Activated naive CD8-positive, alpha-beta T cell treated with anti-CD3 and anti-CD28 coated beads, Interleukin-2, amount 10 ng/mL, durations not matched to agents 7 days and 5 days (primary cell): Measurements from ENCODE around the gene CD300LG. TPM values are rescaled to one million over a fixed set of nuclear protein-coding genes. Genes with fewer than 3 reads are reported as not detected.
"Not testable (repeated sequence)": the region's sequence is repeated elsewhere in the genome, so short reads cannot be mapped to it uniquely, and the experiment has no call there.

ENCODE experiments used
- ATAC-seq: fragments of 150-1000 bp; cut with Tn5 transposase; one replicate; pipeline ENCODE4 v1.10.0; 2021; ENCODE audit warnings: low read depth, moderate library complexity
- POLR2A ChIA-PET: fragments of 350-600 bp; sonication (Branson Sonifier 250); formaldehyde crosslinking; loops from one replicate; lab custom pipeline; 2021; ENCODE audit warnings: antibody characterized with exemption; lab: Charles Lee
- DNase-seq: peaks from one replicate; pipeline ENCODE4 v3.0.0; 2021
- H3K27ac Mint-ChIP-seq: one replicate; pipeline ENCODE4 v1.8.0; 2022; ENCODE audit warnings: mild to moderate bottlenecking, mixed read lengths
- H3K27me3 Mint-ChIP-seq: one replicate; pipeline ENCODE4 v1.8.0; 2022; ENCODE audit warnings: mild to moderate bottlenecking, moderate library complexity, mixed read lengths
- H3K36me3 Mint-ChIP-seq: one replicate; pipeline ENCODE4 v1.8.0; 2021; ENCODE audit warnings: mild to moderate bottlenecking, mixed read lengths
- H3K4me1 Mint-ChIP-seq: one replicate; pipeline ENCODE4 v1.8.0; 2021; ENCODE audit warnings: mixed read lengths
- H3K4me3 Mint-ChIP-seq: one replicate; pipeline ENCODE4 v1.8.0; 2022; ENCODE audit warnings: mild to moderate bottlenecking, moderate library complexity, mixed read lengths
- H3K9me3 Mint-ChIP-seq: one replicate; pipeline ENCODE4 v1.8.0; 2021; ENCODE audit warnings: mixed read lengths
- total RNA-seq, 2 experiments: library from RNA; stranded (reverse); gene quantifications; one replicate each; pipeline ENCODE4 v1.2.3, GENCODE V29; 2021

CD300LG gene
- total RNA-seq, 2 experiments from 2014 or later: not detected

DNA sequence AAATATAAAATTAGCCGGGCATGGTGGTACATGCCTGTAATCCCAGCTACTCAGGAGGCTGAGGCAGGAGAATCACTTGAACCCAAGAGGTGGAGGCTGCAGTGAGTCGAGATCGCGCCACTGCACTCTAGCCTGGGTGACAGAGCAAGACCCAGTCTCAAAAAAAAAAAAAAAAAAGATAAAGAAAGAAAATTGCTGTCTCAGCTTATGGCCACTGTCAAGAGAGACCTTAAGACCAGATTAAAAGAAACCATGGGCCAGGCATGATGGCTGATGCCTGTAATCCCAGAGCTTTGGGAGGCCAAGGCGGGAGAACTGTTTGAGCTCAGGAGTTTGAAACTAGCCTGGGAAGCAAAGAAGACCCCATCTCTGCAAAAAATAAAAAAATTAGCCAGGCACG lies 22.1 kb downstream of the CD300LG start:
- H3K27me3 Mint-ChIP-seq: peaks cover 37% of the 10 kb centered on the region
- DNase-seq, H3K27ac Mint-ChIP-seq, POLR2A ChIA-PET, H3K4me3 Mint-ChIP-seq, H3K36me3 Mint-ChIP-seq, H3K4me1 Mint-ChIP-seq, ATAC-seq, H3K9me3 Mint-ChIP-seq: not testable (repeated sequence)

DNA sequence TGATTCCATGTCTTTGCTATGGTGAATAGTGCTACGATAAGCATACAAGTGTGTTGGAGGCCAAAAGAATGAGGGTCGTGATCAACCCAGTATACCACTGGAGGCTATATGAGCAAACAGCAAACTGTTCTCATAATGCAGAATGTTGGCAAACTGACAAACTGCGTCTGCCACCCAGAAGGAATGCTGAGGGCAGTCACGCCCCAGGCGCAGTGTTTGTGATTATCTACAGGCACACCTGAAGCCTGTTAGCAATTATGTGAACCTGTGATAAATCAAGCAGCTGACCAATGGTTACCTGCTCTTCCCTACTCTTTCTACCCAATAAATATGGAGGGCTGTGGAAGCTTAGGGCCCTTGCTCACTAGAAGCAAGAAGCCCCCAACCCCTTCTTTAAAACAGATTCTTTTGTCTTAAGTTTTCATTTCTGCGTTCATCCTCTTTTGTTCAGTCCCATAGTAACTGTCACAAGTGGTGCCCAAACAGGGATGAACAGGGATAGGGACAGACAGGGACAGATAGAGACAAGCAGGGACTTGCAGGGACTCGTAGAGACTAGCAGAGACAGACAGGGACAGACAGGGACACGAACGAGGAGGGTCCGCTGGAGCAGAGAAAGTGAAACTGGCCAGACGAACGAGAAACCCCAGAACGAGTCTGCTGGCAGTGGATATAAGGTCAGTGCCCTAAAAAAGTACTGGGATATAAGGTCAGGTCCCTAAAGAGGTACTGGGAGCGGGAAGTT lies 25.1 kb downstream of the CD300LG start:
- Mint-ChIP-seq H3K27ac (no peak overlapping the region), H3K9me3 (no peaks in the 10 kb centered on the region), H3K27me3 (peaks cover 34% of the 10 kb centered on the region), H3K4me3 (no peak overlapping the region), H3K36me3 (no peaks in the 10 kb centered on the region), H3K4me1 (no peaks in the 10 kb centered on the region)
- POLR2A ChIA-PET: no interaction called here
- no peak for DNase-seq
- no peak for ATAC-seq

DNA sequence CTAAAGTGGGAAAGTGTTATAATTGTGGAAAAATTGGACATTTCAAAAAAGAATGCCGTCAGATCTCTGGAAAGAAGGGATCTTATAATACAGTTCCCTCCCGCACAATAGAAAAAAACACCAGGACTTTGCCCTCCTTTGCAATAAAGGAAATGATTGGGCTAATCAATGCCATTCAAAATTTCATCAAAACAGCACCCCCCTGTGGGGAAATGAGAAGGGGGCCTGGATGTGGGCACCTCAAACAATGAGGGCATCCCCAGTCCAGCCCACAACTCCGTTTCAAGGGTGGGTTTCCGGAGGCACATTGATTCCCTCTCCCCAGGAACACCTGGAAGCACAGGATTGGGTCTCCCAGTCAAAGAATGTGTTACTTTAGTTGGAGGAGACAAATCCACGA lies 26.1 kb downstream of the CD300LG start:
- Mint-ChIP-seq H3K4me1 (no peaks in the 10 kb centered on the region), H3K27ac (no peak overlapping the region), H3K36me3 (no peaks in the 10 kb centered on the region), H3K27me3 (peaks cover 27% of the 10 kb centered on the region), H3K9me3 (no peaks in the 10 kb centered on the region), H3K4me3 (no peak overlapping the region)
- POLR2A ChIA-PET: no interaction called here
- DNase-seq (no peak), ATAC-seq (no peak)

DNA sequence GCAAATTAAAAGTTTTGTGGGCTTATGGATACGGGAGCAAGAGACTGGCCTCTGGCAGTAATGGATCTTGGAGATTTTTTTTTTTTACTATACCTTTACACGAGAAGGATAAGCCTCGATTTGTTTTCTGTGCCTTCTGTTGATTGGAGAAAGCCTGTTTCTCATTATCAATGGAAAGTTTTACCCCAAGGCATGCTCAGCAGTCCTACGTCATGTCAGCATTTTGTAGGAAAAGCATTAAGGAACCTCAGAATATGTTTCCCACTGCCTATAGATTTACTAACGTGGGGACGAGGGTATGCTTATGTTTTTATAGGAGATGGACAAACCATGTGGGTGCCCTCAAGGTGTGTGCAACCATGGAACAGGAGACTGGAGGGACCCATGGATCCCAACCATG lies 26.8 kb downstream of the CD300LG start:
- POLR2A ChIA-PET: no interaction called here
- Mint-ChIP-seq H3K27me3 (peaks cover 21% of the 10 kb centered on the region), H3K9me3 (no peaks in the 10 kb centered on the region), H3K27ac (no peak overlapping the region), H3K4me1 (no peaks in the 10 kb centered on the region), H3K4me3 (no peak overlapping the region), H3K36me3 (no peaks in the 10 kb centered on the region)
- DNase-seq (no peak), ATAC-seq (no peak)

DNA sequence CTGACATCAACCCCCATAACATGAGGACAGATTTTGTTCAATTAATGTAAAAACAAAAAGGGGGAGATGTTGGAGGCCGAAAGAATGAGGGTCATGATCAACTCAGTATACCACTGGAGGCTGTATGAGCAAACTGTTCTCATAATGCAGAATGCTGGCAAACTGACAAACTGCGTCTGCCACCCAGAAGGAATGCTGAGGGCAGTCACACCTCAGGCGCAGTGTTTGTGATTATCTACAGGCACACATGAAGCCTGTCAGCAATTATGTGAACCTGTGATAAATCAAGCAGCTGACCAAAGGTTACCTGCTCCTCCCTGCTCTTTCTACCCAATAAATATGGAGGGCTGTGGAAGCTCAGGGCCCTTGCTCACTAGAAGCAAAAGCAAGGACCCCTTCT lies 27.3 kb downstream of the CD300LG start:
- H3K27me3 Mint-ChIP-seq: peaks cover 21% of the 10 kb centered on the region
- H3K9me3 Mint-ChIP-seq: no peaks in the 10 kb centered on the region
- ATAC-seq (no peak), DNase-seq (no peak)
- H3K4me3 Mint-ChIP-seq: no peak overlapping the region
- POLR2A ChIA-PET: no interaction called here
- no peak overlapping the region for H3K27ac Mint-ChIP-seq
- no peaks in the 10 kb centered on the region for H3K36me3 Mint-ChIP-seq
- H3K4me1 Mint-ChIP-seq: peaks cover under 1% of the 10 kb centered on the region

DNA sequence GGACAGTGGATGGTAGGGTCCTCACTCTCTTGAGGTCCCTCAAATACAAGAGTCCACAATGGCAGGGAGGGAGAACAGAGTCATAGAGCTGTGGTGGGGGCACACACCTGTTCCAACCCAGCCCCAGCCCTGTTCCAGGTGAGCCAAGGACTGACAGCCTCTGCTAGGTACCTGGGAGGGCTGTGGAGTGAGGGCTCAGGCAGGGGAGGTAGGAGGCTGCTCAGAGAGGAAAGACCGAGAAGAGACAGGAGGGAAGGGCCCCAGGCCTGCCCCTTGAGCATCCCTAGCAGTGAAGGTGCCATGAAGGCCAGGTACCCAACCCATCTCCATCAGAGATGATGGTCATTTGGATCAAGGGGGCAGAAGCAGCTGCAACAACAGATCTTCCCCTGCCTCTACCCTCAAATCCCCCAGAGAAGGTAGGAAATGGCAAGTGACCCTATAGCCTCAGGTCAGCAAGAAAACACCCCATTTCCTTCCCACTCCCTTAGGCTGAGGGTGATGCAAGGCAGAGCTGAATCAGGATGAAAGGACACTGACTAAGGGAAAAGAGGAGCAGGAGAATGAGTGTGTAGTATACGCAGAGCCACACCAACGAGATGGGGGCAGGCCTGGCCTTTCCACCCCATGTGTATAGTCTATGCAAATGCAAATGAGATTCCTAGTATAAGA lies 28.6 kb downstream of the CD300LG start:
- ATAC-seq (no peak), DNase-seq (no peak)
- Mint-ChIP-seq H3K27ac (no peak overlapping the region), H3K4me3 (no peak overlapping the region), H3K36me3 (no peaks in the 10 kb centered on the region), H3K9me3 (no peaks in the 10 kb centered on the region), H3K4me1 (peaks cover 2% of the 10 kb centered on the region), H3K27me3 (peaks cover 14% of the 10 kb centered on the region)
- POLR2A ChIA-PET: no interaction called here

DNA sequence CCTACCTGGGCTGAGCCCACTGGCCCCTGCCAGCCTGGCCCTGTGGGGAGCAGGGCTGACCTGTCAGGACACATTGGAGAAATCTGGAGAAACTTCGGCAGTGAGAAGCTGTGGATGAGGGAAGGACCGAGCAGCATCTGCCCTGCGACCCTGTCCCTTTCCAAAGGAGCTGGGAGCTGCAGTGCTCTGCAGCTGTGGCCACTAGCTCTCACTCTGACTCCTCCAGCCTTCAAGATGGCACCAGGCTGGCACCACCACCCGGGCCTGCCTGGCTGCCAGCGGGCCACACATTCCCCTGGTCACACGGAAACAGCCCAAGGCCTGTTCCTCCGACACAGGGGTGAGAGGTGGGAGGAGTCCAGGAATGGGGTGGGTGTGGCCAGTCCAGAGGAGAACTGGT lies 30.1 kb downstream of the CD300LG start:
- DNase-seq (no peak), ATAC-seq (no peak)
- H3K4me1 Mint-ChIP-seq: peaks cover 2% of the 10 kb centered on the region
- H3K9me3 Mint-ChIP-seq: no peaks in the 10 kb centered on the region
- peaks cover 14% of the 10 kb centered on the region for H3K27me3 Mint-ChIP-seq
- no peak overlapping the region for H3K4me3 Mint-ChIP-seq
- no peaks in the 10 kb centered on the region for H3K36me3 Mint-ChIP-seq
- no peak overlapping the region for H3K27ac Mint-ChIP-seq
- POLR2A ChIA-PET: no interaction called here

DNA sequence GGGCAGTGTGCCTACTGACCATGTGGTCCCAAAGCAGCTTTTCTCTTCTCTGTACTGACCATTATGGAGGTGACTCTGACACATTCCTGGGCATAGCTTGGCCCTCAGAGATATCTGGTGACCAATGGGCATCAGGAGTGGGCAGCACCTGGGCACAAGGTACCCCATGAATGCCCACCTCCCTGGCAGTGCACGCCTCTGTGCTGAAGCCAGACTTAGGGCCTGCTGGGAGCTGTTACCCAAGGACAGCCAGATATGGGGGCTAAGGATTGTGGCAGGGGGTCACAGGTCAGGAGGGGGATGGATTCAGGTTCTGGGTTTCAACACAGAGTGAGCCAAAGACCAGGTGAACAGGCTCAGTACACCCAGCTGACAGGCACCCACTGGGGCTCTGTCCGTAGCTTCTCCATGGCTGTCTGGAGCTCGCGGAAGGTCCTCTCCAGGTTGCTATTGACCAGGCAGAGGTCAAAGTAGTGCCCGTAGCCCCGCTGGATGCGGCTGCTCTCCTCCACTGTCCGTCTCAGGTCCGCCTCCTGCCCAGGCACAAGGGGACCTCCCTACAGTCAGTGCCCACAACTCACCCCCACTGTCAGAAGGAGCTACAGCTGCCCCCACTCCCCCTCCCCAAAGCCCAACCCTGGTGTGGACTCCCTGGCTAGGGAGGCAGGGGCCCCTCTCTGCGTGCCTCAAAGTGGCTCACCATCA lies 30.6 kb downstream of the CD300LG start:
- ATAC-seq (no peak), DNase-seq (no peak)
- H3K36me3 Mint-ChIP-seq: no peaks in the 10 kb centered on the region
- no peaks in the 10 kb centered on the region for H3K9me3 Mint-ChIP-seq
- POLR2A ChIA-PET: interaction anchor here (0.9 kb wide), 1 partner anchor 291 kb away, joined by 3 read pairs; no protein-coding TSS in a partner anchor
- H3K27me3 Mint-ChIP-seq: peaks cover 13% of the 10 kb centered on the region
- no peak overlapping the region for H3K27ac Mint-ChIP-seq
- H3K4me1 Mint-ChIP-seq: peaks cover 2% of the 10 kb centered on the region
- H3K4me3 Mint-ChIP-seq: no peak overlapping the region

DNA sequence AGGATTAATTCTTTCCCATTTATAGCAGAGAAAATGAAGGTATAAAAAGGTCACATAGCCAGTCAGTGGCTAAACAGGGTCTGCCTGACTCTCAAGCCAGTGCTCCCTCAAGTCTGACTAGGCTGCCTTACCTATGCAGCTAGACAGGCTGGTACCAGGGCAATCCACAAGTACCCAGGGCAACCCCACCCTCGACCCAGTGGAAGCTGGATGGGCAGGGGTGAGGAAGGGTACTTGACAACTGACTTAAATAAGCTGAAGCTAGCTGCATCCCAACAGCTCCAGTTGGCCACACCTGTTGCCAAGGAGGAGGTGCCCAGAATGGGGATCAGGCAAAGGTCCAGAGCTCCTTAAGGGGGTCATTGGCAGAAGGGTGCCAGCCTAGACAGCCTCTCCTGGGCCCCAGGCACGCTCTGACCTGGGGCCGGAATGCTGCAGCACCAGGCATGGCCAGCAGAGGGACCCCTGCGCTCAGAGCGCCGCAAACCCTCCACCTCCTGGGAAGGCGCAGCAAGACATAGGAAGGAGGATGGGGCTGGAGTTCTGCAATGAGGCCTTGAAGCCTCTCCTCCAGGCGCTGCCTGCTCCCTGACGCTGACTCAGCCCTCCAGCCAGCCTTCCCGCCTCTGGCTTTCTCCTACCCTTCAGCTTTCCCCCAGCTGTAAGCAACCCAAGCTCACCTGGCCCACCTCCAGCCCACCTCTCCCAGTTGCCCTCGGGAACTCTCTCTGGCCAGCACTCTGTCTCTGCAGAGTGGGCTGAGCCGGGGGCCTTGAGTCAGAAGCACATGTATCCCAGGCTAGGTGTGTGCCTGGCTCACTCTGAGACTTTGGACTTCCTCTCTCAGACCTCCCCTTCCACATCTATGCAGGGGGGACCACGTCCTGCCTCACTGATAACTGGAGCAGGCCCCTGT lies 31.5 kb downstream of the CD300LG start:
- ATAC-seq (peak; percentile 71), DNase-seq (peak; percentile 81)
- Mint-ChIP-seq H3K9me3 (no peaks in the 10 kb centered on the region), H3K4me1 (peaks cover 2% of the 10 kb centered on the region), H3K4me3 (no peak overlapping the region), H3K27me3 (peaks cover 10% of the 10 kb centered on the region), H3K27ac (no peak overlapping the region), H3K36me3 (no peaks in the 10 kb centered on the region)
- POLR2A ChIA-PET: interaction anchor here (0.9 kb wide), 1 partner anchor 290 kb away, joined by 3 read pairs; no protein-coding TSS in a partner anchor

DNA sequence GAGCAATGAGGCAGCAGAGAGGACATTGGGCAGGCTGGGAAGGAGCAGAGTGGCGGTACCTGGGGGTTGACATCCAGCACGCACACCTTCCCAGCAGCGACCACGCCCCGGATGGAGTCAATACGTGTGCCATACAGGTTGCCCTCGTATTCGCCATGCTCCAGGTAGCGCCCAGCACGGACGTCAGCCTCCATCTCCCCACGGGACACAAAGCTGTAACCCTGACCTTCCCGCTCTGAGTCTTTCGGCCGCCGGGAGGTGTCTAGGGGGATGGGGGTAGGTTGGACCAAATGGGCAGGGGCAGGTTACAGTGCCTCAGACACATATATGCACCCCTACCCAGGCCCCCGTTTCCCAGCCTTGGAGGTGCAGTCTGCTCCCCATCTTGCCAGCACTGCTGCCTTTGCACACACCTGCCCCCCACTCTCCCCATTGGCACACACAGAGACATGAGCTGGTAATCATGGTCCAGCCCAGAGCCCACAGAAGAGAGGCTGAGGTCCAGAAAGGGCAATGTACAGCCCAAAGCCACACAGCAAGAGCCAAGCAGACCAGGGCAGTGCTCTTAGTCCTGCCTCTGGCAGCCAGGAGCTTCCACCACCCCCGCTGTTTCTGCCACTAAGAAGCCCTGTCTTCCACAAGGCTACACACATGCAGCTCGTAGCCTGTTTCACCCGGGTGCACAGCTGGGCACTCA lies 32.9 kb downstream of the CD300LG start:
- no peak for ATAC-seq
- H3K9me3 Mint-ChIP-seq: no peaks in the 10 kb centered on the region
- POLR2A ChIA-PET: no interaction called here
- H3K4me1 Mint-ChIP-seq: peaks cover 2% of the 10 kb centered on the region
- H3K4me3 Mint-ChIP-seq: no peak overlapping the region
- DNase-seq: no peak
- H3K27ac Mint-ChIP-seq: no peak overlapping the region
- H3K27me3 Mint-ChIP-seq: peaks cover 10% of the 10 kb centered on the region
- no peaks in the 10 kb centered on the region for H3K36me3 Mint-ChIP-seq

DNA sequence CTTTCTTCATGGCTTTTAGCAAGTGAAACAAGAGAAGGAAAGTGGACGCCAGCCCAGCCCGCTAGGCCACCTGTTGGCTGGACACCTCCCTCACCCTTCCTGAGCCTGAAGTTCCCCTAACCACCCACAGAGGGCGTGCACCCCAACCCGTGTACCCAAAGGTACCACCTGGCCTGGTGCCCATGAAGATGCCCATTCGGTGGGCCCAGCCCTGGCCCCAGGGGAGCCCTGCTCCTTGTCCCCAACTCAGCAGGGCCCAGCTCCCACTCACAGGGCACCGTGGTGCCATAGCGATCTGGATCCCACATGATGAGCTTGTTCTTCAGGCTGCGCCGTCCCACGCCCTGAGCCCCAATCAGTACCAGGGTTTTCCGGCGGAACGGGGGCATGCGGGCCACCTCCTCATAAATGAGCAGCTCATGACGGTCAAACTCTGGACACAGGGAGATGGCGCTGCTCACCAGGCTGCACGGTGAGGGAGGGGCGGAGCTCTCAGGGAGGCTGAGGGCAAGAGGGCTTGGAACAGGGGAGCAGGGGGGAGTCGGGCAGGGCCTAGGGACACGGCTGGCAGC lies 33.5 kb downstream of the CD300LG start:
- Mint-ChIP-seq H3K9me3 (no peaks in the 10 kb centered on the region), H3K36me3 (no peaks in the 10 kb centered on the region), H3K27me3 (peaks cover 6% of the 10 kb centered on the region), H3K4me3 (no peak overlapping the region), H3K4me1 (peaks cover 2% of the 10 kb centered on the region), H3K27ac (no peak overlapping the region)
- DNase-seq (peak; percentile 58), ATAC-seq (peak; percentile 40)
- POLR2A ChIA-PET: no interaction called here

DNA sequence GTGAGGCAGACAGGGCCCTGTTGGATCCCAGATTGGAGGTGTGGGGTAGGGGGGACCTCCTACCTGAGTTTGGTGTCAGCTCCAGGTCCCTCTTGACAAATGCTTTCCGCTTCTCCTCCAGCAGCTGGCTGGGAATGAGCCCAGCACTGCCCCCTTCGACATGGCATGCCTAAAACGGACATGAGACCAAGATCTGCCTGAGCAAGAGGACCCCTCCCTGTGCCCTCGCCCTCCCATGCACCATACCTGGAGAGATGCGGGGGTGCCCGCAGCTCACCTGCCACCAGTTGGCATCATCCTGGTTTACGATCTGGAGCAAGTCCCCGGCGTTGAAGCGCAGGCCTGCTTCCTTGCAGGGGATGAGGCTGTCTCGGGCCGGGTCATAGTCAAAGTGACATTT lies 34.2 kb downstream of the CD300LG start:
- no peak for DNase-seq
- no peak for ATAC-seq
- Mint-ChIP-seq H3K36me3 (no peaks in the 10 kb centered on the region), H3K9me3 (no peaks in the 10 kb centered on the region), H3K4me3 (no peak overlapping the region), H3K27me3 (peaks cover 4% of the 10 kb centered on the region), H3K27ac (no peak overlapping the region), H3K4me1 (peaks cover 2% of the 10 kb centered on the region)
- POLR2A ChIA-PET: no interaction called here
